Astrocyte of the spinal cord (primary cell): ENCODE data around the gene MILR1.

Source experiments
- DNase-seq: peaks from one replicate; pipeline ENCODE4 v3.0.0; 2011; ENCODE audit warnings: low read depth, low spot score
- H3K4me3 ChIP-seq: 2 replicates; pipeline ENCODE4 v1.5.1; 2011; ENCODE audit warnings: low read depth, mild to moderate bottlenecking, low read length, moderate library complexity
- CTCF ChIP-seq: IDR thresholded peaks from 2 replicates; pipeline ENCODE4 v1.5.1; 2012; ENCODE audit warnings: low read depth, mild to moderate bottlenecking, low read length, inconsistent platforms
- in situ Hi-C: cut with HindIII; loops from 2 replicates; pipeline ENCODE4 v1.10.0; 2017; ENCODE audit warnings: low sequenced_read_pairs

MILR1 gene

GRCh38 chr17:64470625-64471024 is 21.7 kb downstream of the MILR1 start:
- no peak for TF ChIP-seq CTCF
- no peak overlapping the region for H3K4me3 ChIP-seq
- DNase-seq: no peak
- in situ Hi-C loops: no loop called here

GRCh38 chr17:64471440-64471839 is 22.5 kb downstream of the MILR1 start:
- in situ Hi-C loops: no loop called here
- TF ChIP-seq CTCF: no peak
- DNase-seq: no peak
- no peak overlapping the region for H3K4me3 ChIP-seq

- H3K4me3 ChIP-seq: no peak overlapping the region
- no peak for TF ChIP-seq CTCF
- in situ Hi-C loops: no loop called here
- DNase-seq: no peak
Measured at GRCh38 chr17:64472564-64472963, 23.6 kb downstream of the MILR1 start.

- H3K4me3 ChIP-seq: no peak overlapping the region
- DNase-seq: no peak
- no peak for TF ChIP-seq CTCF
- in situ Hi-C loops: no loop called here
Measured at GRCh38 chr17:64477849-64478248, 28.9 kb downstream of the MILR1 start.

GRCh38 chr17:64480951-64481350 is 32.0 kb downstream of the MILR1 start:
- DNase-seq: no peak
- no peak for TF ChIP-seq CTCF
- in situ Hi-C loops: no loop called here
- no peak overlapping the region for H3K4me3 ChIP-seq

GRCh38 chr17:64484380-64484779 is 35.5 kb downstream of the MILR1 start:
- in situ Hi-C loops: no loop called here
- no peak overlapping the region for H3K4me3 ChIP-seq
- DNase-seq: no peak
- no peak for TF ChIP-seq CTCF

GRCh38 chr17:64488301-64488700 is 39.4 kb downstream of the MILR1 start:
- no peak overlapping the region for H3K4me3 ChIP-seq
- DNase-seq: no peak
- TF ChIP-seq CTCF: no peak
- in situ Hi-C loops: no loop called here
